Prostate gland (tissue), 2 donors: ENCODE measurements around the gene HSPA1B. TPM values are rescaled to one million over a fixed set of nuclear protein-coding genes. Genes with fewer than 3 reads are reported as not detected.
A peak's percentile ranks its signal among the peaks of the same experiment; 100 is the strongest.

ENCODE experiments used
- DNase-seq: peaks from one replicate; pipeline ENCODE4 v3.0.0-alpha.2; 2019; ENCODE audit warnings: low spot score
- H3K27ac ChIP-seq, 2 donors: fragments of 200-600 bp; sonication (generic); 2 replicates each; pipeline ENCODE4 v1.5.1; 2017 to 2019
- H3K27me3 ChIP-seq: fragments of 200-600 bp; sonication (generic); replicated peaks from 2 replicates; pipeline ENCODE4 v1.5.1; 2019; ENCODE audit not compliant: insufficient read depth
- H3K36me3 ChIP-seq, 2 donors: fragments of 200-600 bp; sonication (generic); 1 replicate in 1 of 2; 2 replicates in 1 of 2; pipeline versions ENCODE4 v1.5.1 to v1.8.1; 2017 to 2019
- H3K4me1 ChIP-seq: fragments of 200-600 bp; sonication (generic); replicated peaks from 2 replicates; pipeline ENCODE4 v1.5.1; 2019
- H3K4me3 ChIP-seq, 2 donors: fragments of 200-600 bp; sonication (generic); 2 replicates each; pipeline ENCODE4 v1.5.1; 2017 to 2019
- H3K9me3 ChIP-seq: fragments of 200-600 bp; sonication (generic); 2 replicates; pipeline ENCODE4 v1.5.1; 2017
- POLR2A ChIP-seq: fragments of 450-650 bp; IDR thresholded peaks from one replicate; pipeline ENCODE4 v1.6.1; 2016; ENCODE audit warnings: antibody characterized with exemption, mild to moderate bottlenecking
- POLR2AphosphoS5 ChIP-seq: sonication (generic); formaldehyde crosslinking; IDR thresholded peaks from one replicate; pipeline ENCODE4 v1.6.1; 2017; ENCODE audit warnings: antibody characterized with exemption
- WGBS: methylation state at CpG from one replicate; pipeline ENCODE4 v1.1.5; 2018; 5-methylcytosine and 5-hydroxymethylcytosine counted together
- intact Hi-C: fragments of 100-400 bp; cut with DNase I; formaldehyde crosslinking; loops from one replicate; pipeline ENCODE4 v1.14.2; 2022
- total RNA-seq, 2 donors: library from RNA; depleted of rRNA; stranded (reverse); fragments of >200 nt; gene quantifications; one replicate each; pipeline ENCODE4 v1.1.0, GENCODE V29; 2016
- TF ChIP-seq, protein P1 (sequence below), 4 experiments: fragments of 200-600 bp in 2 of 4; fragments of 450-650 bp in 2 of 4; sonication (generic) in 2 of 4; IDR thresholded peaks; 1 replicate in 3 of 4; 2 replicates in 1 of 4; pipeline ENCODE4 v1.5.1; 2016 to 2019; ENCODE audit warnings: antibody characterized with exemption in 4 of 4, mild to moderate bottlenecking in 2 of 4, moderate library complexity in 2 of 4

Gene HSPA1B
- total RNA-seq, 2 donors from 2014 or later = 331 to 360 TPM

DNA sequence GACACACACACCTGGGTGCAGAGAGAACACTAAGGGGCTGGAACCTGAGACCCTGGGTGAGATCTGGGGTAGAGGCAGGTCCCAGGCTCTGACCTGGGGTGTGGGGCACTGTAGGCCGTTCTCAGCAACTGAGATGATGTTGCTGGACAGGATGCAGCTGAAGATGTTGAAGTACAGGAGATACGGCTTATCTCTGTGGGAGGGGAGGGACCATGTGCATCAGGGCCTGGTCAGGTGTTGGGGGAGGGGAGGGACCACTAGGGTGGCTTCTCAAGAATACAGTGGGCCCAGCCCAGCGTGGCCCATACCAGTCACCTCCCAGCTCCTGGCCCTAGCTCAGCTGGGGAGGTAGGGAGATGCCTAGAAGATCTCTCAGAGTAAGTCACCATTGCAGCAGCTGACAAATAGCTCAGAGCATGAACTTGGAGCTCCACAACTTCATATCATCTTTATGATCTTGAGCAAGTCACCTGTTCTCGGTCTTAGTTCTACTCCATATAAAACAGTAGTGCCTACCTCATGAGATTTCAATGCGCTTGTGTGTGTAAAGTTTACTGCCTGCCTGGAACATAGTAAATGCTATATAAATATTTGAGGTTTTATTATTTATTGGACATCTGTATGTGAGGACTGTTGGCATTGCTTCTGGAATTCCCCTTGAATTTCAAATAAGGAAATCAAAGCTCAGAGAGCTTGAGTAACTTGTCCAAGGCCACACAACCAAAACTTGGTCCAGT lies 47.5 kb downstream of the HSPA1B start:
- H3K27me3 ChIP-seq = no peaks in the 10 kb centered on the region
- intact Hi-C loops = no loop called here
- peaks cover 19% of the 10 kb centered on the region for H3K4me1 ChIP-seq
- DNase-seq = peak; percentile 66
- no peaks in the 10 kb centered on the region for H3K9me3 ChIP-seq
- no peak overlapping the region for H3K4me3 ChIP-seq
- 50% methylated on average over 5 of the region's 5 CpGs for WGBS
- H3K36me3 ChIP-seq = no peaks in the 10 kb centered on the region
- TF ChIP-seq POLR2A = no peak
- peak; percentile 98 for TF ChIP-seq POLR2AphosphoS5
- peak overlapping the region; percentile 98 for H3K27ac ChIP-seq

- Histone ChIP-seq H3K4me3 (peak overlapping the region in 1 of 2 donors; percentile 60), H3K4me1 (peaks cover 15% of the 10 kb centered on the region), H3K36me3 (peaks cover 0 to 2% of the 10 kb centered on the region in 2 donors), H3K27ac (peak overlapping the region; percentile 98), H3K27me3 (no peaks in the 10 kb centered on the region), H3K9me3 (no peaks in the 10 kb centered on the region)
- 59% methylated on average over 5 of the region's 5 CpGs for WGBS
- intact Hi-C loops = no loop called here
- no peak for DNase-seq
- no peak for TF ChIP-seq POLR2AphosphoS5
- TF ChIP-seq, protein P1, sequence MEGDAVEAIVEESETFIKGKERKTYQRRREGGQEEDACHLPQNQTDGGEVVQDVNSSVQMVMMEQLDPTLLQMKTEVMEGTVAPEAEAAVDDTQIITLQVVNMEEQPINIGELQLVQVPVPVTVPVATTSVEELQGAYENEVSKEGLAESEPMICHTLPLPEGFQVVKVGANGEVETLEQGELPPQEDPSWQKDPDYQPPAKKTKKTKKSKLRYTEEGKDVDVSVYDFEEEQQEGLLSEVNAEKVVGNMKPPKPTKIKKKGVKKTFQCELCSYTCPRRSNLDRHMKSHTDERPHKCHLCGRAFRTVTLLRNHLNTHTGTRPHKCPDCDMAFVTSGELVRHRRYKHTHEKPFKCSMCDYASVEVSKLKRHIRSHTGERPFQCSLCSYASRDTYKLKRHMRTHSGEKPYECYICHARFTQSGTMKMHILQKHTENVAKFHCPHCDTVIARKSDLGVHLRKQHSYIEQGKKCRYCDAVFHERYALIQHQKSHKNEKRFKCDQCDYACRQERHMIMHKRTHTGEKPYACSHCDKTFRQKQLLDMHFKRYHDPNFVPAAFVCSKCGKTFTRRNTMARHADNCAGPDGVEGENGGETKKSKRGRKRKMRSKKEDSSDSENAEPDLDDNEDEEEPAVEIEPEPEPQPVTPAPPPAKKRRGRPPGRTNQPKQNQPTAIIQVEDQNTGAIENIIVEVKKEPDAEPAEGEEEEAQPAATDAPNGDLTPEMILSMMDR (IDR thresholded peaks at IDR 0.05) = no peak
- no peak for TF ChIP-seq POLR2A
Measured at GRCh38 chr6:31875877-31876276, 48.3 kb downstream of the HSPA1B start.

- Histone ChIP-seq H3K4me1 (peaks cover 15% of the 10 kb centered on the region), H3K36me3 (peaks cover 0 to 2% of the 10 kb centered on the region in 2 donors), H3K27ac (peak overlapping the region; percentile 98), H3K27me3 (no peaks in the 10 kb centered on the region), H3K9me3 (no peaks in the 10 kb centered on the region), H3K4me3 (peak overlapping the region; percentile 45 to 60)
- intact Hi-C loops = no loop called here
- 91% methylated on average over 7 of the region's 7 CpGs for WGBS
- TF ChIP-seq, protein P1 (IDR thresholded peaks at IDR 0.05) = no peak
- TF ChIP-seq POLR2AphosphoS5 (no peak), POLR2A (no peak)
- DNase-seq = no peak
Measured at GRCh38 chr6:31876357-31876756, 48.8 kb downstream of the HSPA1B start.

DNA sequence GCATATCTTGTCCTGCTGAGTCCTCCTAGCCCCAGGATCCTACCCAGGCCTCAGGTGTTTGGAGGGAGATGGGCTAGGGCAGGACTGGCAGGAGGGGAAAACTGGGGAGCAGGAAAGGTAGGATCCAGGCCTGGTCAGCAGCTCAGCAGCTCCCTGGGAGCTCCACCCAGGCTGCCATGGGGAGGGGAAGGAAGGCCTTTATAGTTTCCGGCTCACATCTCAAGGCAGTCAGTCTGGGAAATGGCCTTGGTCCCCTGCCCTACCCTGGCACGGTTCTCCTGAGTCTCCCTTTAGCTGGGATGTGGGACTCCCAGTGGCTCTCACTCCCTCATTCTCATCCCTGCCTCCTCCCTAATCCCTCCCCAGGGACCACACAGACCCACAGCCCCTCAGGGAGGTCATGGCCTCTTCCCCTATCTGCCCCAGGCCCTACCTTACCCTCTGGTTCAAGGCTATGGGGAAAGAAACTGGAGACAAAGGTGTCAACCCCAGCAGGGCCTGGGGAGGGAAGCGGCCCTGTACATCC lies 49.6 kb downstream of the HSPA1B start:
- no peaks in the 10 kb centered on the region for H3K9me3 ChIP-seq
- H3K36me3 ChIP-seq = peaks cover 0 to 4% of the 10 kb centered on the region in 2 donors
- no peaks in the 10 kb centered on the region for H3K27me3 ChIP-seq
- H3K4me1 ChIP-seq = peaks cover 15% of the 10 kb centered on the region
- intact Hi-C loops = no loop called here
- TF ChIP-seq POLR2A (no peak), POLR2AphosphoS5 (no peak)
- TF ChIP-seq, protein P1 (IDR thresholded peaks at IDR 0.05) = no peak
- DNase-seq = no peak
- peak overlapping the region; percentile 98 for H3K27ac ChIP-seq
- 40% methylated on average over 3 of the region's 3 CpGs for WGBS
- H3K4me3 ChIP-seq = peak overlapping the region; percentile 45 to 60

- peaks cover 5 to 8% of the 10 kb centered on the region in 2 donors for H3K36me3 ChIP-seq
- intact Hi-C loops = no loop called here
- peak overlapping the region; percentile 98 for H3K27ac ChIP-seq
- peaks cover 15% of the 10 kb centered on the region for H3K4me1 ChIP-seq
- peak; percentile 93 for DNase-seq
- WGBS = 38% methylated on average over 10 of the region's 10 CpGs
- no peaks in the 10 kb centered on the region for H3K27me3 ChIP-seq
- H3K4me3 ChIP-seq = peak overlapping the region; percentile 45 to 60
- no peaks in the 10 kb centered on the region for H3K9me3 ChIP-seq
- TF ChIP-seq, protein P1 (IDR thresholded peaks at IDR 0.05) = no peak
- TF ChIP-seq POLR2A (peak; percentile 91), POLR2AphosphoS5 (peak; percentile 98)
Measured at GRCh38 chr6:31877651-31878161, 50.2 kb downstream of the HSPA1B start.
